ENCODE measurements around the gene GCGR.
A peak's percentile ranks its signal among the peaks of the same experiment; 100 is the strongest.

The GCGR gene

DNA sequence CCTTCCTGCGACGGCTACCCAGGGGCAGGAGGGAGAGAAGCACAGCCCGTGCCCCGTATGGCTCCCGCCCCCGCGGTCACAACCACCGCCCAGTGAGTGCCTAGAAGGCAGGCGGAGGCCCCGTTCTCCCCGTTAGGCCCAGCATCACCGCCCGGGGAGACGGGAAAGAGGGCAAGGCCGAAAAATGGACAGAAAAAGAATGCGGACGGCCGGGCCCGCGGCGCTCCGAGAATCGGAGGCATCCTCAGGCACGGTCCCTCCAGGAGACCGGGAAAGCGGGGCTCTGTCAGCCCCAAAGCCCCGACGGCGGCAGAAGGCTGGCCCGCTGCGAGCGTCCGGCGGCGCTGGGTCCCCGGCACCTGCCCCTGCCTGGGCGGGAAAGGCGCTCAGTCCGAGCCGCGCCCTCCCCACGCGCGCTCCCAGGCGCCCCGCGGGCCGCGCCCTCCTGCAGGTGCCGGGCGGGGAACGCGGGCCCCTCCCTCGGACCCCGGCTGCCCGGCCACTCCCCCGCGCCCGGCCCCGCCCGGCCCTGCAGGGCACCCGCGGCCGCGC is 28.7 kb downstream of the GCGR start:
- POLR2A ChIA-PET = interaction anchor here (0.6 to 3.1 kb wide), 28 partner anchors 8 to 263 kb away, joined by 3 to 18 read pairs (median 5); partner anchors contain the start of genes CCDC137, OXLD1, P4HB and SIRT7
- DNase-seq (ENCODE audit: extremely low spot score) = no peak
- CTCF ChIA-PET = interaction anchor here (1.3 kb wide), 1 partner anchor 24 kb away, joined by 7 read pairs; no protein-coding TSS in a partner anchor
- TF ChIP-seq, protein P1, sequence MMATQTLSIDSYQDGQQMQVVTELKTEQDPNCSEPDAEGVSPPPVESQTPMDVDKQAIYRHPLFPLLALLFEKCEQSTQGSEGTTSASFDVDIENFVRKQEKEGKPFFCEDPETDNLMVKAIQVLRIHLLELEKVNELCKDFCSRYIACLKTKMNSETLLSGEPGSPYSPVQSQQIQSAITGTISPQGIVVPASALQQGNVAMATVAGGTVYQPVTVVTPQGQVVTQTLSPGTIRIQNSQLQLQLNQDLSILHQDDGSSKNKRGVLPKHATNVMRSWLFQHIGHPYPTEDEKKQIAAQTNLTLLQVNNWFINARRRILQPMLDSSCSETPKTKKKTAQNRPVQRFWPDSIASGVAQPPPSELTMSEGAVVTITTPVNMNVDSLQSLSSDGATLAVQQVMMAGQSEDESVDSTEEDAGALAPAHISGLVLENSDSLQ (IDR thresholded peaks at IDR 0.05) = no peak
- peak; percentile 23; the same call in 1 of the 2 replicates for TF ChIP-seq L3MBTL2 (conservative IDR thresholded peaks at IDR 0.05)
- TF ChIP-seq SP1 (IDR thresholded peaks at IDR 0.05) = no peak
- no peak for TF ChIP-seq FOXA1 (IDR thresholded peaks at IDR 0.05)

GRCh38 chr17:81833160-81833920 is 29.4 kb downstream of the GCGR start, which contains the start of gene MCRIP1:
MCRIP1 (minus strand) TSS chr17:81833291; CDS start chr17:81824506, 8,785 bp downstream.
- TF ChIP-seq HDGF (IDR thresholded peaks at IDR 0.05; ENCODE audit: borderline replicate concordance) = no peak
- TF ChIP-seq L3MBTL2 (conservative IDR thresholded peaks at IDR 0.05) = peak; percentile 89
- no peak for TF ChIP-seq TARDBP (IDR thresholded peaks at IDR 0.05)
- TF ChIP-seq LEF1 (IDR thresholded peaks at IDR 0.05; ENCODE audit: borderline replicate concordance) = no peak
- DNase-seq (ENCODE audit: extremely low spot score) = peak; percentile 99
- ChIA-PET POLR2A (interaction anchor here (0.6 to 3.1 kb wide), 34 partner anchors 8 to 263 kb away, joined by 3 to 18 read pairs (median 4); partner anchors contain the start of genes CCDC137, MAFG, OXLD1 and P4HB), CTCF (interaction anchor here (0.9 to 1.3 kb wide), 2 partner anchors 11 to 25 kb away, joined by 3 to 7 read pairs; no protein-coding TSS in a partner anchor)

- POLR2A ChIA-PET = interaction anchor here (0.9 to 3.1 kb wide), 24 partner anchors 7 to 262 kb away, joined by 3 to 18 read pairs (median 6); partner anchors contain the start of genes CCDC137, MAFG, OXLD1 and P4HB
- no peak for DNase-seq (ENCODE audit: extremely low spot score)
- no peak for TF ChIP-seq FOXK2 (IDR thresholded peaks at IDR 0.05)
- no peak for TF ChIP-seq L3MBTL2 (conservative IDR thresholded peaks at IDR 0.05)
- TF ChIP-seq, protein P1 (IDR thresholded peaks at IDR 0.05) = no peak
- TF ChIP-seq ZNF384 (IDR thresholded peaks at IDR 0.05) = no peak
- TF ChIP-seq FOXA1 (IDR thresholded peaks at IDR 0.05) = no peak
- TF ChIP-seq SUZ12 (IDR thresholded peaks at IDR 0.05) = no peak
- TF ChIP-seq LEF1 (IDR thresholded peaks at IDR 0.05; ENCODE audit: borderline replicate concordance) = no peak
- no peak for TF ChIP-seq SP1 (IDR thresholded peaks at IDR 0.05)
- TF ChIP-seq FOXM1 (IDR thresholded peaks at IDR 0.05; ENCODE audit: borderline replicate concordance) = no peak
- TF ChIP-seq ELF4 (IDR thresholded peaks at IDR 0.05) = no peak
- TF ChIP-seq ARNT (IDR thresholded peaks at IDR 0.05) = no peak
- TF ChIP-seq CTBP1 (IDR thresholded peaks at IDR 0.05; ENCODE audit: borderline replicate concordance) = no peak
- TF ChIP-seq NFRKB (IDR thresholded peaks at IDR 0.05) = no peak
- TF ChIP-seq TARDBP (IDR thresholded peaks at IDR 0.05) = no peak
- no peak for TF ChIP-seq BHLHE40 (IDR thresholded peaks at IDR 0.05; ENCODE audit: borderline replicate concordance)
- CTCF ChIA-PET = interaction anchor here (0.9 to 1.3 kb wide), 2 partner anchors 10 to 26 kb away, joined by 3 to 7 read pairs; no protein-coding TSS in a partner anchor
Observed at GRCh38 chr17:81833921-81834830, 30.2 kb downstream of the GCGR start.

DNA sequence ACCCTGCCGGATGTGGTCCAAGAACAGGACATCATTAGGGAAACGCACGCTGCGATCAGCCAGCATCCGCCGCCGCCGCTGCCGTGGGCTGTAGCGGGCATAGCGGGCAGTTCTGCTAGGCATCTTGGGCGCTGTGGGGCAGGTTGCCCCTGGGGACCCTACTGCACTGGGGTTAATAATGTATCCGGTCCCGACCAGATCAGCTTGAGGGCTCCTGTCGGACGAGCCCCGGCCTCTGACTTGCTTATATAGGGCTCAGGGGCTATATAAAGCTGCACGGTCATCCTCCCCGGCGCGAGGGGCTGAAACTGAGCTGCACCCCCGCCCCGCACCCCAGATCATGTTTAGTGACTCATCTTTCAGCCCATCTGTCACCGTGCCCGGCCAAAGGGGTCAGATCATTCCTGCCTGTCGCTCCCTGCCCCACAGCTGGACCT is 30.9 kb downstream of the GCGR start, which contains the start of gene PPP1R27:
Gene PPP1R27 (minus strand): TSS at position 220 of the 437 bp plus-strand sequence. CDS start 97 bp downstream, at position 123.
- TF ChIP-seq ELF4 (IDR thresholded peaks at IDR 0.05) (no peak), FOXM1 (IDR thresholded peaks at IDR 0.05; ENCODE audit: borderline replicate concordance) (no peak)
- ChIA-PET POLR2A (interaction anchor here (2.2 to 3.1 kb wide), 2 partner anchors 26 to 27 kb away, joined by 11 to 18 read pairs; partner anchors contain the start of gene P4HB), CTCF (no interaction called here)
- no peak for DNase-seq (ENCODE audit: extremely low spot score)

DNA sequence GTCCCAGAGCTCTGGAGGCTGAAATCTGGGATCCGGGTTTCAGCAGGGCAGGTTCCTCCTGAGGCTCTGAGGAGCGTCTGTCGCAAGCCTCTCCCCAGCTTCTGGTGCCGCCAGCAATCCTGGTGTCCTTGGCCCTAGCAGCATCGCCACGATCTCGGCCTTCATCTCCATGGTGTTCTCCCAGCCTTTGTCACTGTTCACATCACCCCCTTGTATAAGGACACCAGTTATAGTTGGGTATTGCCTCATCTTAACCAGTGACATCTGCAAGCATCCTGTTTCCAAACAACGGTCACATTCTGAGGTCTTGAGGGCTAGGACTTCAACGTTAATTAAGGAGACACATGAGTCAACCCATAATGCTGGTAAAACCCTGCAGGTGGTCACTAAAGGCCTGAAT is 33.7 kb downstream of the GCGR start:
- POLR2A ChIA-PET = interaction anchor here (1.0 kb wide), 1 partner anchor 89 kb away, joined by 3 read pairs; no protein-coding TSS in a partner anchor
- no peak for DNase-seq (ENCODE audit: extremely low spot score)
- CTCF ChIA-PET = no interaction called here
- TF ChIP-seq LEF1 (IDR thresholded peaks at IDR 0.05; ENCODE audit: borderline replicate concordance) = no peak
- TF ChIP-seq FOXK2 (IDR thresholded peaks at IDR 0.05) = no peak
- TF ChIP-seq ZNF384 (IDR thresholded peaks at IDR 0.05) = no peak
- TF ChIP-seq FOXM1 (IDR thresholded peaks at IDR 0.05; ENCODE audit: borderline replicate concordance) = no peak
- TF ChIP-seq SP1 (IDR thresholded peaks at IDR 0.05) = no peak
- TF ChIP-seq TARDBP (IDR thresholded peaks at IDR 0.05) = no peak
- no peak for TF ChIP-seq HDGF (IDR thresholded peaks at IDR 0.05; ENCODE audit: borderline replicate concordance)
- no peak for TF ChIP-seq NFRKB (IDR thresholded peaks at IDR 0.05)
- TF ChIP-seq FOXA1 (IDR thresholded peaks at IDR 0.05) = no peak

DNA sequence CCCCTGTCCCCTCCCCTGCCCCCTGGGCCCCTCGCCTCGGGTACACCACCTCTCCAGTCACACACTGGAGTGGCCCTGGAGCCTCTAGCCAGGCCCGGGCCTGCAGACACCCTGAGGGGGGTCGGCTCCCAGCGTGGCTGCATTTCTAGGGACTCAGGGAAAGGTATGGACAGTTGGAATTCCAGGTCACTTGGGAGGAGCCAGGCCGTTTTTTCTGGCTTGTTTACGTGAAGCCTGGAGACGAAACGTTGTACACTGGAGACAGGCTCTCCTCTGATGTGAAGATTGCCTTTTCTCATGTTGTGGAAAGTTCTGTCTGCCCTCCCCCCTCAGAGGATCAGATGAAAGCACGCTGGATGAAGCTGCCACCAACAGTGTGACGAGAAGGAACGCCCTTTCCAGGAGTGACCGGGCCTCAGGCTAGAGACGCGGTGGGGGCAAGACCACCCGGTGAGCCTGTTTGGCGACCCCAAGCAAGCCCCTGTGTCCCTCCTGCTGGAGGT is 34.9 kb downstream of the GCGR start:
- POLR2A ChIA-PET = interaction anchor here (1.0 kb wide), 1 partner anchor 87 kb away, joined by 3 read pairs; no protein-coding TSS in a partner anchor

More for the DNA sequence above, 34.9 kb downstream of the GCGR start:
- no peak for TF ChIP-seq SUZ12 (IDR thresholded peaks at IDR 0.05)
- TF ChIP-seq ELF4 (IDR thresholded peaks at IDR 0.05) = no peak
- TF ChIP-seq NFRKB (IDR thresholded peaks at IDR 0.05) = no peak
- TF ChIP-seq L3MBTL2 (conservative IDR thresholded peaks at IDR 0.05) = no peak
- TF ChIP-seq ZNF384 (IDR thresholded peaks at IDR 0.05) = no peak
- no peak for TF ChIP-seq FOXM1 (IDR thresholded peaks at IDR 0.05; ENCODE audit: borderline replicate concordance)
- TF ChIP-seq, protein P1 (IDR thresholded peaks at IDR 0.05) = no peak
- TF ChIP-seq ARNT (IDR thresholded peaks at IDR 0.05) = no peak
- TF ChIP-seq CTBP1 (IDR thresholded peaks at IDR 0.05; ENCODE audit: borderline replicate concordance) = no peak
- TF ChIP-seq LEF1 (IDR thresholded peaks at IDR 0.05; ENCODE audit: borderline replicate concordance) = no peak
- no peak for TF ChIP-seq HDGF (IDR thresholded peaks at IDR 0.05; ENCODE audit: borderline replicate concordance)
- no peak for TF ChIP-seq TARDBP (IDR thresholded peaks at IDR 0.05)
- TF ChIP-seq FOXK2 (IDR thresholded peaks at IDR 0.05) = no peak
- TF ChIP-seq SP1 (IDR thresholded peaks at IDR 0.05) = no peak
- TF ChIP-seq BHLHE40 (IDR thresholded peaks at IDR 0.05; ENCODE audit: borderline replicate concordance) = no peak
- TF ChIP-seq FOXA1 (IDR thresholded peaks at IDR 0.05) = no peak
- DNase-seq (ENCODE audit: extremely low spot score) = no peak
- CTCF ChIA-PET = interaction anchor here (1.0 kb wide), 1 partner anchor 16 kb away, joined by 3 read pairs; no protein-coding TSS in a partner anchor
